RCC 7860 (cell line): ENCODE data around the gene GRIN2C.

Experiments used
- DNase-seq: peaks from one replicate; pipeline ENCODE4 v3.0.0-alpha.2; 2015; ENCODE audit warnings: low spot score
- FAIRE-seq: peaks from 2 replicates; lab custom pipeline; 2012; peaks lifted over from hg19 to GRCh38; lab: Jason Lieb, UNC

Gene GRIN2C

GRCh38 chr17:74824961-74825627 lies 34.6 kb downstream of the GRIN2C start:
- FAIRE-seq (no peak), DNase-seq (no peak)

- FAIRE-seq = no peak
These were observed 36.7 kb downstream of the GRIN2C start for GRCh38 chr17:74822939-74823367.

GRCh38 chr17:74822335-74822938 lies 37.2 kb downstream of the GRIN2C start:
- FAIRE-seq (no peak), DNase-seq (no peak)

More at GRCh38 chr17:74822939-74823367, 36.7 kb downstream of the GRIN2C start:
- DNase-seq = no peak

- DNase-seq (no peak), FAIRE-seq (no peak)
These were observed 37.9 kb downstream of the GRIN2C start for GRCh38 chr17:74821655-74822334.

GRCh38 chr17:74819801-74820436 lies 39.8 kb downstream of the GRIN2C start:
- FAIRE-seq (no peak), DNase-seq (no peak)

- no peak for FAIRE-seq
These were observed 41.3 kb downstream of the GRIN2C start for GRCh38 chr17:74818291-74818938.

GRCh38 chr17:74816905-74817620 lies 42.6 kb downstream of the GRIN2C start:
- FAIRE-seq (no peak), DNase-seq (no peak)

More at GRCh38 chr17:74818291-74818938, 41.3 kb downstream of the GRIN2C start:
- no peak for DNase-seq

- FAIRE-seq (no peak), DNase-seq (no peak)
These were observed 43.9 kb downstream of the GRIN2C start for GRCh38 chr17:74815550-74816370.

- FAIRE-seq = no peak
These were observed 44.6 kb downstream of the GRIN2C start for GRCh38 chr17:74815067-74815466.

GRCh38 chr17:74814453-74814852 lies 45.2 kb downstream of the GRIN2C start:
- no peak for FAIRE-seq
- no peak for DNase-seq

More at GRCh38 chr17:74815067-74815466, 44.6 kb downstream of the GRIN2C start:
- DNase-seq = no peak

- DNase-seq (no peak), FAIRE-seq (no peak)
These were observed 47.3 kb downstream of the GRIN2C start for GRCh38 chr17:74812109-74813009.

- FAIRE-seq (peak; percentile 71), DNase-seq (peak; percentile 9)
These were observed 48.8 kb downstream of the GRIN2C start for GRCh38 chr17:74810699-74811485.

GRCh38 chr17:74808714-74809430 lies 50.8 kb downstream of the GRIN2C start:
- no peak for FAIRE-seq
- DNase-seq = no peak

- no peak for FAIRE-seq
- DNase-seq = no peak
These were observed 51.8 kb downstream of the GRIN2C start for GRCh38 chr17:74807925-74808324.

GRCh38 chr17:74807441-74807840 lies 52.2 kb downstream of the GRIN2C start:
- FAIRE-seq = no peak

GRCh38 chr17:74806334-74806733 lies 53.4 kb downstream of the GRIN2C start:
- no peak for DNase-seq
- no peak for FAIRE-seq

More at GRCh38 chr17:74807441-74807840, 52.2 kb downstream of the GRIN2C start:
- DNase-seq = no peak

GRCh38 chr17:74805591-74805991 lies 54.1 kb downstream of the GRIN2C start:
- FAIRE-seq (no peak), DNase-seq (no peak)
